ENCODE data around the gene IRAG1. TPM values are rescaled to one million over a fixed set of nuclear protein-coding genes. Genes with fewer than 3 reads are reported as not detected.

IRAG1 gene
- total RNA-seq, 1 donor from 2014 or later: 5.1 TPM

- Mint-ChIP-seq H3K36me3 (no peaks in the 10 kb centered on the region), H3K27me3 (no peaks in the 10 kb centered on the region), H3K9me3 (no peaks in the 10 kb centered on the region), H3K4me1 (ENCODE audit: unreplicated experiment) (peaks cover 14% of the 10 kb centered on the region), H3K27ac (no peak overlapping the region), H3K4me3 (no peak overlapping the region)
- no peak for DNase-seq (ENCODE audit: extremely low spot score, unreplicated experiment)
- no peak for TF ChIP-seq CTCF (conservative IDR thresholded peaks at IDR 0.05)
Measured at GRCh38 chr11:10716122-10716521, 22.6 kb upstream of the IRAG1 start.

GRCh38 chr11:10715571-10715970 lies 22.0 kb upstream of the IRAG1 start:
- H3K27me3 Mint-ChIP-seq: no peaks in the 10 kb centered on the region

GRCh38 chr11:10709299-10710086 lies 15.9 kb upstream of the IRAG1 start:
- DNase-seq (ENCODE audit: extremely low spot score, unreplicated experiment): no peak
- Mint-ChIP-seq H3K4me1 (ENCODE audit: unreplicated experiment) (peaks cover 4% of the 10 kb centered on the region), H3K36me3 (no peaks in the 10 kb centered on the region), H3K27me3 (peaks cover 3% of the 10 kb centered on the region), H3K9me3 (no peaks in the 10 kb centered on the region), H3K27ac (no peak overlapping the region), H3K4me3 (no peak overlapping the region)
- TF ChIP-seq CTCF (conservative IDR thresholded peaks at IDR 0.05): no peak

More at GRCh38 chr11:10715571-10715970, 22.0 kb upstream of the IRAG1 start:
- Mint-ChIP-seq H3K4me3 (no peak overlapping the region), H3K4me1 (ENCODE audit: unreplicated experiment) (peaks cover 14% of the 10 kb centered on the region), H3K9me3 (no peaks in the 10 kb centered on the region), H3K36me3 (no peaks in the 10 kb centered on the region), H3K27ac (no peak overlapping the region)
- no peak for DNase-seq (ENCODE audit: extremely low spot score, unreplicated experiment)
- no peak for TF ChIP-seq CTCF (conservative IDR thresholded peaks at IDR 0.05)

- no peaks in the 10 kb centered on the region for H3K36me3 Mint-ChIP-seq
- H3K27ac Mint-ChIP-seq: no peak overlapping the region
- no peak for TF ChIP-seq CTCF (conservative IDR thresholded peaks at IDR 0.05)
- no peak for DNase-seq (ENCODE audit: extremely low spot score, unreplicated experiment)
- H3K4me3 Mint-ChIP-seq: no peak overlapping the region
- H3K27me3 Mint-ChIP-seq: peaks cover 3% of the 10 kb centered on the region
- H3K4me1 Mint-ChIP-seq (ENCODE audit: unreplicated experiment): no peaks in the 10 kb centered on the region
- H3K9me3 Mint-ChIP-seq: no peaks in the 10 kb centered on the region
Measured at GRCh38 chr11:10708131-10708530, 14.6 kb upstream of the IRAG1 start.

GRCh38 chr11:10701982-10702381 lies 8.4 kb upstream of the IRAG1 start:
- Mint-ChIP-seq H3K4me1 (ENCODE audit: unreplicated experiment) (no peaks in the 10 kb centered on the region), H3K27me3 (no peaks in the 10 kb centered on the region), H3K9me3 (no peaks in the 10 kb centered on the region), H3K4me3 (no peak overlapping the region), H3K27ac (no peak overlapping the region), H3K36me3 (peaks cover 3% of the 10 kb centered on the region)
- DNase-seq (ENCODE audit: extremely low spot score, unreplicated experiment): no peak
- no peak for TF ChIP-seq CTCF (conservative IDR thresholded peaks at IDR 0.05)
